ENCODE measurements around the gene MESD. TPM values are rescaled to one million over a fixed set of nuclear protein-coding genes. Genes with fewer than 3 reads are reported as not detected.

The MESD gene
- total RNA-seq, 1 donor from 2014 or later: 13.5 TPM

GRCh38 chr15:80904998-80905397, 84.6 kb downstream of the MESD start:
- Histone ChIP-seq H3K27me3 (ENCODE audit: low read depth) (no peaks in the 10 kb centered on the region), H3K4me3 (no peak overlapping the region), H3K9me3 (replicated peaks) (no peaks in the 10 kb centered on the region), H3K4me1 (peaks cover 15% of the 10 kb centered on the region), H3K36me3 (peaks cover 15% of the 10 kb centered on the region), H3K27ac (replicated peaks) (no peak overlapping the region)
- no peak for DNase-seq
- no peak for TF ChIP-seq CTCF (IDR thresholded peaks at IDR 0.05; ENCODE audit: borderline replicate concordance)
- intact Hi-C loops (cut with micrococcal nuclease): no loop called here

- Histone ChIP-seq H3K27me3 (ENCODE audit: low read depth) (no peaks in the 10 kb centered on the region), H3K4me3 (no peak overlapping the region), H3K36me3 (peaks cover 3% of the 10 kb centered on the region), H3K4me1 (peaks cover 15% of the 10 kb centered on the region), H3K27ac (replicated peaks) (no peak overlapping the region), H3K9me3 (replicated peaks) (no peaks in the 10 kb centered on the region)
- no peak for DNase-seq
- no peak for TF ChIP-seq CTCF (IDR thresholded peaks at IDR 0.05; ENCODE audit: borderline replicate concordance)
- intact Hi-C loops (cut with micrococcal nuclease): no loop called here
Observed at GRCh38 chr15:80902298-80902801, 87.3 kb downstream of the MESD start.

GRCh38 chr15:80898040-80898439, 91.6 kb downstream of the MESD start:
- intact Hi-C loops (cut with micrococcal nuclease): no loop called here
- DNase-seq: no peak

More at GRCh38 chr15:80898040-80898439, 91.6 kb downstream of the MESD start:
- H3K27me3 ChIP-seq (ENCODE audit: low read depth): no peaks in the 10 kb centered on the region
- H3K4me1 ChIP-seq: peaks cover 29% of the 10 kb centered on the region
- H3K4me3 ChIP-seq: no peak overlapping the region
- no peak overlapping the region for H3K27ac ChIP-seq (replicated peaks)
- peaks cover 11% of the 10 kb centered on the region for H3K9me3 ChIP-seq (replicated peaks)
- no peak for TF ChIP-seq CTCF (IDR thresholded peaks at IDR 0.05; ENCODE audit: borderline replicate concordance)
- H3K36me3 ChIP-seq: peaks cover 12% of the 10 kb centered on the region

Small RNAs within 50 kb of the gene (microRNA-seq; reads per million reads assigned to microRNA genes)
- not detected for gene MIR4514

Other genes with a start within 250 kb of the MESD start
- gene CEMIP, start 210.4 kb downstream of the MESD start, total RNA-seq: 0.44 TPM
- gene TLNRD1, start 11.1 kb upstream of the MESD start, total RNA-seq: 5.5 TPM
- gene CFAP161, start 144.5 kb upstream of the MESD start, total RNA-seq: 0.91 TPM
- 3.8 TPM for gene IL16, start 207.1 kb upstream of the MESD start, total RNA-seq